GM23248 (cell line): ENCODE measurements around the gene RHOT2. TPM values are rescaled to one million over a fixed set of nuclear protein-coding genes. Genes with fewer than 3 reads are reported as not detected.

ENCODE experiments used
- DNase-seq: peaks from one replicate; pipeline ENCODE4 v3.0.0-alpha.2; 2015
- H2AFZ ChIP-seq: fragments of 200-600 bp; sonication (generic); 2 replicates; pipeline ENCODE4 v1.6.1; 2016; ENCODE audit warnings: antibody characterized with exemption
- H3F3A ChIP-seq: fragments of 200-600 bp; sonication (generic); 2 replicates; pipeline ENCODE4 v1.6.1; 2016; ENCODE audit warnings: mild to moderate bottlenecking, antibody characterized with exemption, mixed run types; ENCODE audit not compliant: insufficient read depth
- H3K27ac ChIP-seq: fragments of 200-600 bp; sonication (generic); 2 replicates; pipeline ENCODE4 v1.5.1; 2016; ENCODE audit warnings: mild to moderate bottlenecking
- H3K27me3 ChIP-seq: fragments of 200-600 bp; sonication (generic); replicated peaks from 2 replicates; pipeline ENCODE4 v1.6.1; 2016; ENCODE audit warnings: mild to moderate bottlenecking; ENCODE audit not compliant: insufficient read depth
- H3K36me3 ChIP-seq: fragments of 200-600 bp; sonication (generic); 2 replicates; pipeline ENCODE4 v1.6.1; 2016; ENCODE audit warnings: low read depth, mild to moderate bottlenecking
- H3K4me1 ChIP-seq: fragments of 200-600 bp; sonication (generic); 2 replicates; pipeline ENCODE4 v1.6.1; 2016; ENCODE audit warnings: mild to moderate bottlenecking; ENCODE audit not compliant: insufficient read depth
- H3K4me2 ChIP-seq: fragments of 200-600 bp; sonication (generic); one replicate; pipeline ENCODE4 v1.6.1; 2016; ENCODE audit warnings: mild to moderate bottlenecking; ENCODE audit not compliant: unreplicated experiment
- H3K4me3 ChIP-seq: fragments of 200-600 bp; sonication (generic); 2 replicates; pipeline ENCODE4 v1.5.1; 2016; ENCODE audit warnings: mild to moderate bottlenecking
- H3K79me2 ChIP-seq: fragments of 200-600 bp; sonication (generic); 2 replicates; pipeline ENCODE4 v1.6.1; 2016; ENCODE audit warnings: mild to moderate bottlenecking; ENCODE audit not compliant: insufficient read depth
- H3K9ac ChIP-seq: fragments of 200-600 bp; sonication (generic); 2 replicates; pipeline ENCODE4 v1.6.1; 2016; ENCODE audit warnings: mild to moderate bottlenecking
- H3K9me2 ChIP-seq: fragments of 200-600 bp; sonication (generic); 2 replicates; pipeline ENCODE4 v1.6.1; 2016; ENCODE audit warnings: mixed run types, mild to moderate bottlenecking, moderate library complexity; ENCODE audit not compliant: insufficient read depth
- H3K9me3 ChIP-seq: fragments of 200-600 bp; sonication (generic); one replicate; pipeline ENCODE4 v1.6.1; 2017; ENCODE audit warnings: low read depth
- H4K20me1 ChIP-seq: fragments of 200-600 bp; sonication (generic); 2 replicates; pipeline ENCODE4 v1.6.0; 2016; ENCODE audit not compliant: insufficient read depth
- EZH2 ChIP-seq: fragments of 200-600 bp; sonication (generic); IDR thresholded peaks from 2 replicates; pipeline ENCODE4 v1.6.1; 2018; ENCODE audit warnings: antibody characterized with exemption, mild to moderate bottlenecking; ENCODE audit not compliant: insufficient read depth, poor library complexity, severe bottlenecking
- EZH2phosphoT487 ChIP-seq: fragments of 200-600 bp; sonication (generic); IDR thresholded peaks from 2 replicates; pipeline ENCODE4 v1.6.1; 2018; ENCODE audit warnings: antibody characterized with exemption, moderate library complexity, mild to moderate bottlenecking, low read depth; ENCODE audit not compliant: insufficient read depth
- WGBS, 2 experiments: methylation state at CpG; one replicate each; pipeline ENCODE4 v1.1.6; 2015 to 2017; ENCODE audit warnings: low lambda C conversion rate in 2 of 2, low coverage in 1 of 2; ENCODE audit errors: missing lambda C conversion rate in 2 of 2; 5-methylcytosine and 5-hydroxymethylcytosine counted together
- in situ Hi-C: fragments of 300-500 bp; cut with MboI; formaldehyde crosslinking; loops from 2 replicates; pipeline ENCODE4 v1.15.0; 2020
- polyA plus RNA-seq: library from polyadenylated mRNA; unstranded; fragments of >200 nt; fragmentation: Nextera tagmentation; extraction: Ambion mirVana; gene quantifications from 2 replicates; pipeline ENCODE4 v1.2.1, GENCODE V29; 2016
- total RNA-seq: library from RNA; depleted of rRNA; stranded (reverse); fragments of >200 nt; shearing (Covaris generic); gene quantifications from 2 replicates; pipeline ENCODE4 v1.2.3, GENCODE V29; 2014

Gene RHOT2
- total and polyA plus RNA-seq, 2 experiments from 2014 or later = 65.9 to 70.0 TPM

GRCh38 chr16:635573-636205 is 32.2 kb upstream of the RHOT2 start:
- Histone ChIP-seq H3K4me2 (peak overlapping the region; percentile 87), H3K9me3 (no peaks in the 10 kb centered on the region), H3K79me2 (peaks cover 14% of the 10 kb centered on the region), H3K27ac (peak overlapping the region; percentile 85), H3K4me1 (0 out of 2 replicates have a peak, but pooled peaks cover 6% of the 10 kb centered on the region), H3F3A (peaks cover 9% of the 10 kb centered on the region), H3K9ac (peak overlapping the region; percentile 80), H3K36me3 (no peaks in the 10 kb centered on the region), H2AFZ (peak overlapping the region; percentile 56), H4K20me1 (no peaks in the 10 kb centered on the region), H3K9me2 (no peaks in the 10 kb centered on the region), H3K27me3 (no peaks in the 10 kb centered on the region), H3K4me3 (peak overlapping the region; percentile 90)
- TF ChIP-seq EZH2 = no peak
- TF ChIP-seq EZH2phosphoT487 = no peak
- DNase-seq = peak; percentile 43
- in situ Hi-C loops = no loop called here
- 1 to 3% methylated on average over 35 to 39 of the region's 55 CpGs for WGBS, 2 experiments

- in situ Hi-C loops = no loop called here
- H3K4me3 ChIP-seq = peak within 1 kb of the TSS; percentile 90
Measured at GRCh38 chr16:636206-637080, 31.5 kb upstream of the RHOT2 start, which contains the start of gene METTL26. METTL26 (minus strand) TSS chr16:636305; CDS start chr16:636290, 15 bp downstream.

GRCh38 chr16:637081-638018 is 30.6 kb upstream of the RHOT2 start:
- Histone ChIP-seq H3K4me1 (0 out of 2 replicates have a peak, but pooled peaks cover 3% of the 10 kb centered on the region), H3K4me2 (no peak overlapping the region), H3K27ac (peak overlapping the region; percentile 85), H3K79me2 (peaks cover 14% of the 10 kb centered on the region), H3K27me3 (no peaks in the 10 kb centered on the region), H3K9ac (peak overlapping the region; percentile 80), H3K9me3 (no peaks in the 10 kb centered on the region), H3F3A (peaks cover 9% of the 10 kb centered on the region), H4K20me1 (no peaks in the 10 kb centered on the region), H3K36me3 (no peaks in the 10 kb centered on the region), H3K4me3 (peak overlapping the region; percentile 90), H2AFZ (peak overlapping the region; percentile 84), H3K9me2 (no peaks in the 10 kb centered on the region)
- in situ Hi-C loops = no loop called here
- TF ChIP-seq EZH2 = no peak
- peak; percentile 94 for DNase-seq
- WGBS, 2 experiments = 22 to 23% methylated on average over 27 to 51 of the region's 53 CpGs

More at GRCh38 chr16:636206-637080, 31.5 kb upstream of the RHOT2 start, which contains the start of gene METTL26:
- peak within 1 kb of the TSS; percentile 87 for H3K4me2 ChIP-seq
- H3K36me3 ChIP-seq = no peaks in the 10 kb centered on the region
- peak within 1 kb of the TSS; percentile 84 for H2AFZ ChIP-seq
- H3K27ac ChIP-seq = peak within 1 kb of the TSS; percentile 85
- H3K9ac ChIP-seq = peak within 1 kb of the TSS; percentile 80
- H3K79me2 ChIP-seq = peaks cover 14% of the 10 kb centered on the region
- H4K20me1 ChIP-seq = no peaks in the 10 kb centered on the region
- no peaks in the 10 kb centered on the region for H3K9me3 ChIP-seq
- DNase-seq = peak; percentile 98
- 0 to 1% methylated on average over 79 to 89 of the region's 91 CpGs for WGBS, 2 experiments
- TF ChIP-seq EZH2phosphoT487 (no peak), EZH2 (no peak)
- no peaks in the 10 kb centered on the region for H3K27me3 ChIP-seq
- peaks cover 9% of the 10 kb centered on the region for H3F3A ChIP-seq
- H3K4me1 ChIP-seq = 0 out of 2 replicates have a peak, but pooled peaks cover 3% of the 10 kb centered on the region
- no peaks in the 10 kb centered on the region for H3K9me2 ChIP-seq
